Astrocyte (in vitro differentiated cells and primary cell): ENCODE measurements around the gene ANGPTL4. TPM values are rescaled to one million over a fixed set of nuclear protein-coding genes. Genes with fewer than 3 reads are reported as not detected.

ENCODE experiments used
- DNase-seq: peaks from one replicate; pipeline ENCODE4 v3.0.0-alpha.2; 2010; ENCODE audit warnings: low read depth
- FAIRE-seq: peaks from 2 replicates; lab custom pipeline; 2011; peaks lifted over from hg19 to GRCh38; lab: Jason Lieb, UNC
- H2AFZ ChIP-seq: 2 replicates; pipeline ENCODE4 v1.6.0; 2012; ENCODE audit warnings: low read depth, low read length, inconsistent platforms
- H3K27ac ChIP-seq: 2 replicates; pipeline ENCODE4 v1.5.1; 2011; ENCODE audit warnings: low read depth, low read length, inconsistent platforms
- H3K27me3 ChIP-seq: 2 replicates; pipeline ENCODE4 v1.6.0; 2011; ENCODE audit warnings: low read length, inconsistent platforms; ENCODE audit not compliant: insufficient read depth
- H3K36me3 ChIP-seq: 2 replicates; pipeline ENCODE4 v1.5.1; 2011; ENCODE audit warnings: low read length, inconsistent platforms; ENCODE audit not compliant: insufficient read depth
- H3K4me1 ChIP-seq: 2 replicates; pipeline ENCODE4 v1.5.1; 2011; ENCODE audit warnings: low read length, inconsistent platforms; ENCODE audit not compliant: insufficient read depth
- H3K4me2 ChIP-seq: 2 replicates; pipeline ENCODE4 v1.6.0; 2012; ENCODE audit warnings: low read length, inconsistent platforms
- H3K4me3 ChIP-seq: 2 replicates; pipeline ENCODE4 v1.5.1; 2011; ENCODE audit warnings: low read depth, mild to moderate bottlenecking, low read length, inconsistent platforms; ENCODE audit not compliant: insufficient read depth
- H3K79me2 ChIP-seq: 2 replicates; pipeline ENCODE4 v1.6.0; 2012; ENCODE audit warnings: mild to moderate bottlenecking, low read length, inconsistent platforms; ENCODE audit not compliant: insufficient read depth
- H3K9ac ChIP-seq: 2 replicates; pipeline ENCODE4 v1.6.0; 2012; ENCODE audit warnings: mild to moderate bottlenecking, low read length, inconsistent platforms
- H3K9me3 ChIP-seq: 2 replicates; pipeline ENCODE4 v1.5.1; 2012; ENCODE audit warnings: low read depth, mild to moderate bottlenecking, low read length, inconsistent platforms; ENCODE audit not compliant: insufficient read depth
- H4K20me1 ChIP-seq: 2 replicates; pipeline ENCODE4 v1.6.0; 2012; ENCODE audit warnings: low read length, inconsistent platforms; ENCODE audit not compliant: insufficient read depth
- H3K27ac Mint-ChIP-seq: one replicate; pipeline ENCODE4 v1.8.0; 2021; ENCODE audit warnings: mild to moderate bottlenecking, mixed read lengths; ENCODE audit not compliant: unreplicated experiment
- H3K27me3 Mint-ChIP-seq: one replicate; pipeline ENCODE4 v1.8.0; 2021; ENCODE audit warnings: low read depth, mixed read lengths; ENCODE audit not compliant: unreplicated experiment
- H3K36me3 Mint-ChIP-seq: one replicate; pipeline ENCODE4 v1.8.0; 2021; ENCODE audit warnings: low read depth, mixed read lengths; ENCODE audit not compliant: unreplicated experiment
- H3K4me1 Mint-ChIP-seq: one replicate; pipeline ENCODE4 v1.8.0; 2021; ENCODE audit warnings: low read depth, mixed read lengths; ENCODE audit not compliant: unreplicated experiment
- H3K4me3 Mint-ChIP-seq: one replicate; pipeline ENCODE4 v1.8.0; 2021; ENCODE audit warnings: mild to moderate bottlenecking, moderate library complexity, mixed read lengths; ENCODE audit not compliant: unreplicated experiment
- H3K9me3 Mint-ChIP-seq: one replicate; pipeline ENCODE4 v1.8.0; 2021; ENCODE audit warnings: mild to moderate bottlenecking, mixed read lengths; ENCODE audit not compliant: unreplicated experiment
- CTCF ChIP-seq: IDR thresholded peaks from 2 replicates; pipeline ENCODE4 v1.5.1; 2011; ENCODE audit warnings: low read depth, mild to moderate bottlenecking, inconsistent platforms, low read length, moderate library complexity; ENCODE audit not compliant: insufficient read depth
- EZH2 ChIP-seq: IDR thresholded peaks from 2 replicates; pipeline ENCODE4 v1.6.1; 2012; ENCODE audit warnings: mild to moderate bottlenecking, low read length, inconsistent platforms; ENCODE audit not compliant: insufficient read depth
- total RNA-seq: library from RNA; stranded (reverse); gene quantifications from 2 replicates; pipeline ENCODE4 v1.2.1, GENCODE V29; 2021

The ANGPTL4 gene
- total RNA-seq, 1 donor from 2014 or later = 115 TPM

GRCh38 chr19:8357007-8357521 lies 6.9 kb upstream of the ANGPTL4 start:
- TF ChIP-seq CTCF = no peak
- no peak for TF ChIP-seq EZH2
- no peak for FAIRE-seq
- H3K4me3 Mint-ChIP-seq = no peak overlapping the region

GRCh38 chr19:8358948-8359347 lies 5.0 kb upstream of the ANGPTL4 start:
- H3K9ac ChIP-seq = no peak overlapping the region
- FAIRE-seq = no peak
- Mint-ChIP-seq H3K4me1 (peaks cover 28% of the 10 kb centered on the region), H3K27me3 (no peaks in the 10 kb centered on the region), H3K27ac (no peak overlapping the region), H3K4me3 (no peak overlapping the region), H3K36me3 (no peaks in the 10 kb centered on the region), H3K9me3 (peaks cover 3% of the 10 kb centered on the region)
- H2AFZ ChIP-seq = no peak overlapping the region
- H3K9me3 ChIP-seq = no peaks in the 10 kb centered on the region
- H3K4me2 ChIP-seq = no peak overlapping the region
- H3K27me3 ChIP-seq = no peaks in the 10 kb centered on the region
- no peak for TF ChIP-seq EZH2
- no peak for TF ChIP-seq CTCF
- H3K36me3 ChIP-seq = no peaks in the 10 kb centered on the region
- no peaks in the 10 kb centered on the region for H4K20me1 ChIP-seq
- peaks cover 37% of the 10 kb centered on the region for H3K4me1 ChIP-seq
- DNase-seq = no peak
- H3K4me3 ChIP-seq = no peak overlapping the region
- no peaks in the 10 kb centered on the region for H3K79me2 ChIP-seq
- H3K27ac ChIP-seq = no peak overlapping the region

More at GRCh38 chr19:8357007-8357521, 6.9 kb upstream of the ANGPTL4 start:
- Mint-ChIP-seq H3K36me3 (no peaks in the 10 kb centered on the region), H3K27me3 (no peaks in the 10 kb centered on the region), H3K4me1 (peaks cover 21% of the 10 kb centered on the region), H3K9me3 (peaks cover 3% of the 10 kb centered on the region), H3K27ac (peak overlapping the region; percentile 34)
- no peaks in the 10 kb centered on the region for H3K27me3 ChIP-seq
- H3K79me2 ChIP-seq = no peaks in the 10 kb centered on the region
- H3K4me3 ChIP-seq = no peak overlapping the region
- no peak overlapping the region for H2AFZ ChIP-seq
- no peaks in the 10 kb centered on the region for H3K9me3 ChIP-seq
- no peaks in the 10 kb centered on the region for H4K20me1 ChIP-seq
- peak; percentile 27 for DNase-seq
- no peak overlapping the region for H3K27ac ChIP-seq
- peaks cover 30% of the 10 kb centered on the region for H3K4me1 ChIP-seq
- H3K4me2 ChIP-seq = no peak overlapping the region
- no peak overlapping the region for H3K9ac ChIP-seq
- no peaks in the 10 kb centered on the region for H3K36me3 ChIP-seq

GRCh38 chr19:8360196-8360595 lies 3.8 kb upstream of the ANGPTL4 start:
- Mint-ChIP-seq H3K36me3 (no peaks in the 10 kb centered on the region), H3K4me1 (peaks cover 26% of the 10 kb centered on the region), H3K27me3 (no peaks in the 10 kb centered on the region), H3K4me3 (no peak overlapping the region), H3K27ac (no peak overlapping the region), H3K9me3 (peaks cover 3% of the 10 kb centered on the region)
- TF ChIP-seq CTCF (no peak), EZH2 (no peak)
- Histone ChIP-seq H3K36me3 (no peaks in the 10 kb centered on the region), H3K27ac (no peak overlapping the region), H3K9me3 (no peaks in the 10 kb centered on the region), H3K27me3 (no peaks in the 10 kb centered on the region), H3K4me1 (peaks cover 37% of the 10 kb centered on the region), H3K79me2 (no peaks in the 10 kb centered on the region), H3K9ac (no peak overlapping the region), H4K20me1 (no peaks in the 10 kb centered on the region), H3K4me3 (no peak overlapping the region), H3K4me2 (no peak overlapping the region), H2AFZ (no peak overlapping the region)
- DNase-seq = no peak
- no peak for FAIRE-seq
